ENCODE data around the gene SPTBN4.
"Not testable (repeated sequence)": the region's sequence is repeated elsewhere in the genome, so short reads cannot be mapped to it uniquely, and the experiment has no call there.

DNA sequence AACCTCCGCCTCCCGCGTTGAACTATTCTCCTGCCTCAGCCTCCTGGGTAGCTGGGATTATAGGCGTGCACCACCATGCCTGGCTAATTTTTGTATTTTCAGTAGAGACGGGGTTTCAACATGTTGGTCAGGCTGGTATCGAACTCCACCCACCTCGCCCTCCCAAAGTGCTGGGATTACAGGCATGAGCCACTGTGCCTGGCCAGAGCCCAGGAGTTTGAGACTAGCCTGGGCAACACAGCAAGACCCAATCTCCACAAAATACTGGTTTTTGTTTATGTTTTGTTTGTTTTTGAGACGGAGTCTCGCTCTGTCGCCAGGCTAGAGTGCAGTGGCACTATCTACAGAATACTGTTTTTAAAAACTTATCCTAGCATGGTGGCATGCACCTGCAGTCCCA, 36.6 kb upstream of the SPTBN4 start:
- not testable (repeated sequence) for TF ChIP-seq CTCF (conservative IDR thresholded peaks at IDR 0.05; ENCODE audit: low read depth, low read length); EZH2phosphoT487 (IDR thresholded peaks at IDR 0.05; ENCODE audit: borderline replicate concordance, low read length); EZH2 (IDR thresholded peaks at IDR 0.05; ENCODE audit: low read length, unreplicated experiment)
